ENCODE data around the gene ATXN1. TPM values are rescaled to one million over a fixed set of nuclear protein-coding genes. Genes with fewer than 3 reads are reported as not detected.

ATXN1 gene
- total RNA-seq, 1 experiment from 2014 or later, result 6.3 TPM

DNA sequence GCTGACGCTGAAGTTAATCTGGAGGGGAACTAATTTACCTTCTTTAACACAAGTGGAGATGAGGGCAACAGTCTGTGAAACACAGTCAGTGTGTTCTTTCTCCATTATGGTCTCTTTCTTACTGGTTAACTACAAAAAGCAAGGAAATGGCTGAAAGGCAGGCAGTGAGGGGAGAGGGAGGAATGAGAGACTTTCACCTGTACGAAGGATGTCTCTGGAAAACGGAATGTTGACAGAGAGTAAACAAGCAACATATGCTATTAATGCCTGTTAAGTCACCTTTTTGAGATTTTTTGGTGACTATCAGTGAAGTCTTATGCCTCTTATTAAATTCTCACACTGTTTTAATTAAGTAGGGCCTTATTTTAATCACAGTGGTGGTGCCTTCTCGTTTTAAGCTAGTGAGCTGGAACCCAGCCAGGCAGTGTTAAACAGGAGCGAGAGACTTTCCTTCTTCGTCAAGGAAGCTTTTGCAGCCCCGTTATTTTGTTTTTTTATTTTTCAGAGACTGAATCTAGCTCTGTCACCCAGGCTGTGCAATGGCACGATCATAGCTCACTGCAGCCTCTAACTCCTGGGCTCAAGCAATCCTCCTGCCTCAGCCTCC lies 165.6 kb downstream of the ATXN1 start:
- H3K27me3 ChIP-seq, result no peaks in the 10 kb centered on the region
- no peak overlapping the region for H3K4me3 ChIP-seq
- no peak overlapping the region for H3K27ac ChIP-seq
- H3K4me1 ChIP-seq, result no peaks in the 10 kb centered on the region
- no peaks in the 10 kb centered on the region for H3K36me3 ChIP-seq
- no peak for DNase-seq
- no peaks in the 10 kb centered on the region for H3K9me3 ChIP-seq (replicated peaks)

GRCh38 chr6:16594849-16595248 lies 166.4 kb downstream of the ATXN1 start:
- DNase-seq, result no peak
- H3K4me1 ChIP-seq, result no peaks in the 10 kb centered on the region
- H3K27ac ChIP-seq, result no peak overlapping the region
- H3K27me3 ChIP-seq, result no peaks in the 10 kb centered on the region
- H3K9me3 ChIP-seq (replicated peaks), result no peaks in the 10 kb centered on the region
- H3K4me3 ChIP-seq, result no peak overlapping the region
- no peaks in the 10 kb centered on the region for H3K36me3 ChIP-seq

- no peaks in the 10 kb centered on the region for H3K36me3 ChIP-seq
- H3K9me3 ChIP-seq (replicated peaks), result no peaks in the 10 kb centered on the region
- no peak overlapping the region for H3K27ac ChIP-seq
- H3K4me1 ChIP-seq, result no peaks in the 10 kb centered on the region
- no peak overlapping the region for H3K4me3 ChIP-seq
- DNase-seq, result no peak
- no peaks in the 10 kb centered on the region for H3K27me3 ChIP-seq
Observed at GRCh38 chr6:16592223-16592911, 168.9 kb downstream of the ATXN1 start.

- Histone ChIP-seq H3K4me1 (no peaks in the 10 kb centered on the region), H3K4me3 (no peak overlapping the region), H3K27ac (no peak overlapping the region), H3K36me3 (no peaks in the 10 kb centered on the region), H3K27me3 (no peaks in the 10 kb centered on the region), H3K9me3 (replicated peaks) (no peaks in the 10 kb centered on the region)
- no peak for DNase-seq
Observed at GRCh38 chr6:16591396-16592222, 169.7 kb downstream of the ATXN1 start.

GRCh38 chr6:16585805-16586204 lies 175.5 kb downstream of the ATXN1 start:
- Histone ChIP-seq H3K36me3 (no peaks in the 10 kb centered on the region), H3K27ac (no peak overlapping the region), H3K4me3 (no peak overlapping the region), H3K4me1 (no peaks in the 10 kb centered on the region), H3K9me3 (replicated peaks) (no peaks in the 10 kb centered on the region), H3K27me3 (no peaks in the 10 kb centered on the region)
- DNase-seq, result no peak

DNA sequence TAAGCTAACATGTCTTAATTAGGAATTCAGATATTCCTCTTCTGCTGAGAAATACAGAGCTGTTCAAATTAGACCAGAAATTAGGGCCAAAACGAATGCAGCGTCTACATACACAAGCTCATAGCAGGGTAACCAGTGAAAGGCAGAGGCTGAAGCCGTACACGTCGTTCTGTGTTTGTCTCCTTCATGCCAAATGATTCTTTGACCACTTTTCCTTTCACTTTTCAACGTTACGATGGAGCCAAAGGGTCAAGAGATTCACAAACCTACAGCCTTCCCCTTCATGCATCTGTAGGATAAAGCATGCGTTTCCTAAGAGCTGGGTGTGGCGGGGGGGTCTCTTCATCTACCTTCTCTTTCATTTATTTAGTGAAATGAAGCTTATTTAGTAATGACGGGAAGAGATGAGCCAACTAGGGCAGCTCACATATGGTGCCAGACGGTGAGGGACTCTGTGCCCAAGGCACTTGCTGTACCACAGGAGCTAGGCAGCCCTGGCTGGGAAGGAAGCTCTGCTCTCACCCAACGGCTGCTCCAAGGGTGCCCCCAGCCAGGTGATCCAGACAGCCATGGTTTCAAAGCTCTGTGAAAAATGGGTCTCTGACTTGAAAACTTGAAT lies 178.0 kb downstream of the ATXN1 start:
- DNase-seq, result no peak

GRCh38 chr6:16582446-16583143 lies 178.7 kb downstream of the ATXN1 start:
- H3K36me3 ChIP-seq, result no peaks in the 10 kb centered on the region
- H3K27me3 ChIP-seq, result no peaks in the 10 kb centered on the region
- H3K27ac ChIP-seq, result no peak overlapping the region
- no peaks in the 10 kb centered on the region for H3K4me1 ChIP-seq
- H3K4me3 ChIP-seq, result no peak overlapping the region
- DNase-seq, result no peak
- H3K9me3 ChIP-seq (replicated peaks), result no peaks in the 10 kb centered on the region

More for the DNA sequence above, 178.0 kb downstream of the ATXN1 start:
- Histone ChIP-seq H3K9me3 (replicated peaks) (no peaks in the 10 kb centered on the region), H3K27ac (no peak overlapping the region), H3K4me3 (no peak overlapping the region), H3K27me3 (no peaks in the 10 kb centered on the region), H3K4me1 (no peaks in the 10 kb centered on the region), H3K36me3 (no peaks in the 10 kb centered on the region)

DNA sequence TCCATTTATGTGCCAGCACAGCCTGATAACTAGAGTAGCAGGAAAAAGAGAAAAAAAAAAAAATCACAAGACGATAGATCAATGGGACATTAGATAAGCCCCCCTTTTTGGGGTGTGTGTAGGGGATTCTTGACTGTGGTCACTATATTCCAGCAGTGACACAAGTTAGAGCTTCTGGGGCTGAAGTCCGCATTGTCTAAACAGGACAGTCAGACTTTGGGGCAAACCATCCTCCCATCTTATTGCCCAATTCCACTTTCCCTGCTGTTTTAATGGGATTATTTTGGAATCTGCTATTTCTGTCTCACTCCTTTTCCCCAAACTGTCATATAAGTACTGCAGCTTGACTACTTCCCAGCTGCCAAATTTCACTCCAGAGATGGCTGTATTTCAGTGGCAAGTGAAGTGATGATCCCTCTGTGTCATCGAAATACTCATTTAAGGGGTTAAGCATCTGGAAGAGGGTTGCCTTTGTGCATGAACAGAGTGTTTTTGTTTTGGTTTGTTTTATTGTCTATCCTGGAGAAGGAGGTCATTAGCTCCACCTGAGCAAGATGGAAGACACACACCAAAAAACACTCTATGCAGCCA lies 182.5 kb downstream of the ATXN1 start:
- DNase-seq, result no peak
- no peak overlapping the region for H3K27ac ChIP-seq
- H3K27me3 ChIP-seq, result no peaks in the 10 kb centered on the region
- H3K36me3 ChIP-seq, result no peaks in the 10 kb centered on the region
- no peaks in the 10 kb centered on the region for H3K4me1 ChIP-seq
- no peaks in the 10 kb centered on the region for H3K9me3 ChIP-seq (replicated peaks)
- no peak overlapping the region for H3K4me3 ChIP-seq

GRCh38 chr6:16576451-16577368 lies 184.6 kb downstream of the ATXN1 start:
- DNase-seq, result no peak
- no peaks in the 10 kb centered on the region for H3K9me3 ChIP-seq (replicated peaks)
- H3K36me3 ChIP-seq, result no peaks in the 10 kb centered on the region
- no peak overlapping the region for H3K4me3 ChIP-seq
- H3K27me3 ChIP-seq, result no peaks in the 10 kb centered on the region
- no peaks in the 10 kb centered on the region for H3K4me1 ChIP-seq
- H3K27ac ChIP-seq, result no peak overlapping the region

GRCh38 chr6:16575655-16576054 lies 185.6 kb downstream of the ATXN1 start:
- Histone ChIP-seq H3K27ac (no peak overlapping the region), H3K9me3 (replicated peaks) (no peaks in the 10 kb centered on the region), H3K4me3 (no peak overlapping the region), H3K4me1 (no peaks in the 10 kb centered on the region), H3K36me3 (no peaks in the 10 kb centered on the region), H3K27me3 (no peaks in the 10 kb centered on the region)
- no peak for DNase-seq

DNA sequence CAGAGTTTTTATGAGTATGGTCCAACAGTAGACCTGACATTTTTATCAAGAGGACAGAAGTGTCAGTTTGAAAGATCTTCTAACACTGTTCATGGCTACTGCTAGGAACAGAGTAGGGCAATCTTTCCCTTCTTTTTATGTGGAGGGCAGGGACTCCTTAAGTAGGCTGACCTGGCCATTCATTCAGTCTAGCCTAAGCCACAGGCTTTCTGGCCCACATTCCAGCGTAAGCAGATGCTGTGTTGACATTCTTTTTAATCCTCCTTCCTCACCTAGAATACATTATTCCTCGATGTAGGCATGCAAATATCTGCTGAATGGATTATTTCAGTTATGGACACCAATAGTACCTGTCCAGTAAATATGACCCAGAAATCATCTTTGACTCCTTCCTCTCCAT lies 188.3 kb downstream of the ATXN1 start:
- DNase-seq, result no peak
- Histone ChIP-seq H3K9me3 (replicated peaks) (no peaks in the 10 kb centered on the region), H3K4me1 (no peaks in the 10 kb centered on the region), H3K4me3 (no peak overlapping the region), H3K27ac (no peak overlapping the region), H3K36me3 (no peaks in the 10 kb centered on the region), H3K27me3 (no peaks in the 10 kb centered on the region)

- H3K4me3 ChIP-seq, result no peak overlapping the region
- H3K4me1 ChIP-seq, result no peaks in the 10 kb centered on the region
- H3K27me3 ChIP-seq, result no peaks in the 10 kb centered on the region
- H3K27ac ChIP-seq, result no peak overlapping the region
- DNase-seq, result no peak
- no peaks in the 10 kb centered on the region for H3K9me3 ChIP-seq (replicated peaks)
- no peaks in the 10 kb centered on the region for H3K36me3 ChIP-seq
Observed at GRCh38 chr6:16572317-16572716, 188.9 kb downstream of the ATXN1 start.

- no peak overlapping the region for H3K27ac ChIP-seq
- H3K4me1 ChIP-seq, result no peaks in the 10 kb centered on the region
- no peak overlapping the region for H3K4me3 ChIP-seq
- no peaks in the 10 kb centered on the region for H3K9me3 ChIP-seq (replicated peaks)
- H3K27me3 ChIP-seq, result no peaks in the 10 kb centered on the region
- DNase-seq, result no peak
- H3K36me3 ChIP-seq, result no peaks in the 10 kb centered on the region
Observed at GRCh38 chr6:16570946-16571345, 190.3 kb downstream of the ATXN1 start.

All from SJCRH30 (cell line).